Measurements from ENCODE around the gene COL28A1.

Gene COL28A1

DNA sequence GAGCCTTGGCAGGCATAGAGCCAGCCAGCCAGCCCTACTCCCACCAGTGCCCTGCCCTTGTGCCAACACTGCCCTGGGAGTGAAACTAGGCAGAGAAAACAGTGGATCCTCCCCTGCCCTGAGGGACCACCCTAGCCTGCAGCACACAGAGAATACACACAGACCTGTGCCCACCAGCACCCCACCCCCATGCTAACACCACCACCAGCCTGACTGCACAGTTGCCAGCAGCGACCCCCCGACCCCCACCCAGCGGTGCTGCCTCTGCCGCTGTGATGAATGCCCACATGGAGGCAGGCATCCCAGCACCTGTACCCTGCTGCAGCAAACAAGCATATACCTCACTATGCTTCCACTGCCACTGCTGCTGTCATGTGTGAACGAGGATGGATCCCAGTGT, 21.6 kb upstream of the COL28A1 start:
- no peak for DNase-seq

DNA sequence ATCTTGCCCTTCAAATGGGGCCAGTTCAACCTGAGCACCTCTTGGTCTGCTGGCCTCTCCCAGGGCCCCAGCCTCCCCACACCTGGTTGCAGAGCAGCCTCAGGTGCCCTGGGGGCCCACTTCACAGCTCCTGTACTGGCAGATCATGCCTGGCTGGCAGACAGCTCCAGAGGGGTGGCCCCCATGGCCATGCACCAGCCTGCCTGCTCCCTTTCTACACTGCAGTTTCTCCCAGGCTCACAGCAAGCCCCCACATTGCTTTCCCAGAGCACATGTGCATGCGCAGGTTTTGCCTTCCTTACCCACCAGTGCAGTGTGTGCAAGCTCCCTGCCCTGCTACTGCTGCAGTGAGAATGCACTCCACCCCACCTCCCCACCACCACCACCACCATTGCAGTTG, 21.2 kb upstream of the COL28A1 start:
- no peak for DNase-seq

DNA sequence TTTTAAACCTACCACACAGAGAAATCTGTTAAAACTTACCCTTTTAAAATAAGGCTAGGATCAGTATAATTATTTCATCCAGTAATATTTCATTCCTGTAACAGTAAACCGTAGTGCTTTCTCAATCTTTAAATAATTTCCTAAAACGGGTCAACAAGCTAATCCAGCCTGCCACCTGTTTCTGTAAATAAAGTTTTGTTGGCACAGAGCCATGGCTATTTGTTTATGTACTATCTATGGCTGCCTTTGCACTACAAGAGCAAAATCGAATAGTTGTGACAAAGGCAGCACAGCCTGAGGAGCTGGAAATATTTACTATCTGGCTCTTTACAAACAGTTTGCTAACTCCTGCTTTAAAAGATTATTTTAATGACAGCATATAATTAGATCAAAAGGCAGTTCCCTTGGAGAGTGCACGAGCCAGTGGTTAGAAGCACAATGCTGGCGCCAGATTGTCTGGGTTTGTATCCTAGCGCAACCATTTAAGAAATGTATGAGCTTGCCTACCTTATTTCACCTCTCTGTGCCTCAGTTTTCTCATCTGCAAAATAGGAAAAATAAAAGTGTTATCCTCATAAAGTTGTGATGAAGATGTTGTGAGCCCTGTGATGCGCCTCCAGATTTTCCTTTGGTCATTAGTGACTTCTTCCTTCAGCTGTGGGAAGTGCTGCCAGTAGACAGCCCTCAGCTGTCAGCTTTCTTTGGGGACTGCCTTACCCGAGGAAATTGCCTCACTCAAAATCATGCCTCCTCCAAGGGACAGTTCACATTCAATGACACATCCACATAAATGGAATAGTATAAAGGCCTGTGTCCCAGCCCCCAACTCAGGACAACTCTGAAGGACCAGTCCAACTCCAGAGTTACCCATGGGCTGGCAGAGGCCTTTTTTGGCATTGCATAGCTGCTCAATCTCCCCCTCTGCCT, 19.2 kb upstream of the COL28A1 start:
- no peak for DNase-seq

DNA sequence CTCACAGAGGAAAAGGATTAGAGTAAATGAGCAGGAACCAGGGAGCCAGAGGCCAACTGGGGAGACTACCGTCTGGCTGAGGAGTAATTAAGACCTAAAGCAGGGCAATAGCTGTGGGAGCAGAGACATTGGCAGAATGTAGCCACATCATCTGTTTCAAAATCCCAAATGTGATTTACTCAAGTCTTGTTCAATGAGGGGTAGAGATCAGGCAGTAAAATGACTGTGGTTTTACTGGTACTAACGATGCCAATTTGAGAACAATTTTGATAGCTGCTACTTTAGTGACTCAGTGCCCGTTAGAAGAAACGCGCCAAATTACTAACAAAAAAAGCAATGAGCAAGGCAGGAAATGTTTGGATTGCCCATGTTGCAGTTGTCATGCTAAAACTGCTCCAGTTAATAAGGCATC, 18.4 kb upstream of the COL28A1 start:
- no peak for DNase-seq

DNA sequence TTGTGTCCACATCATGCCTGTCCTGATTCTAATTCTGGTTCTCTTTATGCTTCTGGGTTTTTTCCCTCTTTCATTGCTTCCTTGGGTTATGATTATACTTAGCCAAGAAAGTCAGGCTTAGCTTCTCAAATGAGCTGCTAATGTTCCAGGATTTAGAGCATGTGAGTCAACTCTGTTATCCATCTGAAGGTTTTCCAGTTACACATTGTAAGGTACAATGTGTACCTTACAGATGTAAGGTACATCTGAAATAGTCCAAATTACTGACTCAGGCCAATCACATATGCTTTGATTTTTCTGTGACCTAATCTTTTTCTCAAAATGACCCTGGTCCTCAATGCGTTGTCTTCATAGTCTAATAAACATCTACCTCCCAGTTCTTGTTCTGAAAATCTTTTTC, 17.7 kb upstream of the COL28A1 start:
- no peak for DNase-seq

DNA sequence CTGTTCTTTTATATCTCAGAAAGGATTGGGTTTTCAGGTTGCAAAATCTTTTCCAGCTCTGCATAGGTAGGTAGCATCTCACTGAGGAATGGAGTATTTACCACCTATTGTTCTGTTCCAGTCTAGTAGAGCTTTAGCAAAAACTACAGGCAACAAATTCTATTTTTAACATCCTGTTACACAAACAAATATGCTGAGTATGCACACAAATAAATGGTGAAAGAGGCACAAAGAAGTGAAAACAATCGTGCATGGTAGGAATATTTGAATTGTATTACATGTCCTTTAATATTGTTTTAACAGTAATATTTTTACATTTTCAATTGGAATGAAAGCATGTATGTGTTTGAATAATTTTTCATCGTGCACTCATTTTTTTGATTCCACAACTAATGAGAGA, 16.5 kb upstream of the COL28A1 start:
- no peak for DNase-seq

DNA sequence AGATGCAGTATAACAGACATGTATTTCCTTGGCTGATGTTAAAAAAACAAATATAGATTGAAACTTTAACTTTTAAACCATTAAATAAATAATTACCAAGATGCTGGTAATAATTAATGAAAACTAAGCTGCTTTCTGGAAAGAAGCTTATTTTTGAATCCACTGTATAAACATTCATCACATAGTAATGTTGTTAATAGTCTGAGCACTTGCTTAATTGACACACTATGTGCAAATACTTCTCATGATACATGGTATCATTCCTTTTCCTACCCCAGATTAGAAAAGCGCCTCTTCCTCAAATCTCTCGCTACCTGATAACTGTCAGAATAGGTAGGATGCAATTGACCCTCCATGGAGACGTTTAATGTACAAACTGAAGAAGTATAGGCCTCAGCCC, 15.0 kb upstream of the COL28A1 start:
- no peak for DNase-seq

DNA sequence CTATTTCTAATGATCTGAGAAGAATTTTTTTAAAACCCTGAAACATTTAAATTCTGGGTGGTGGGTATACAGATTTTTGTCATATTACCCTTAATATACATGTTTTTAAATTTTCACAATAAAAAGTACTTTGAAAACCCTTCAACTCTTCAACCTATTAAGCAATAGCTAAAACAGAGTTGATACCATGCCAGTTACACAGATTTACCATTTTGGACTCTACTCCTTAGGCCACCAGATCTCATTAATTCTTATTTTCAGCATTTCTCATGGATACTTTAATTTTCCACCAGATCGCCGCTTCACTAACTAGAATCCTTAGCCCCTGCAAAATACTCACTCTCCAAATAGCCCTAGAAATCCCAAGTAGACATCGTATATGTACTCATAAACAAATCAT, 12.7 kb upstream of the COL28A1 start:
- no peak for DNase-seq

DNA sequence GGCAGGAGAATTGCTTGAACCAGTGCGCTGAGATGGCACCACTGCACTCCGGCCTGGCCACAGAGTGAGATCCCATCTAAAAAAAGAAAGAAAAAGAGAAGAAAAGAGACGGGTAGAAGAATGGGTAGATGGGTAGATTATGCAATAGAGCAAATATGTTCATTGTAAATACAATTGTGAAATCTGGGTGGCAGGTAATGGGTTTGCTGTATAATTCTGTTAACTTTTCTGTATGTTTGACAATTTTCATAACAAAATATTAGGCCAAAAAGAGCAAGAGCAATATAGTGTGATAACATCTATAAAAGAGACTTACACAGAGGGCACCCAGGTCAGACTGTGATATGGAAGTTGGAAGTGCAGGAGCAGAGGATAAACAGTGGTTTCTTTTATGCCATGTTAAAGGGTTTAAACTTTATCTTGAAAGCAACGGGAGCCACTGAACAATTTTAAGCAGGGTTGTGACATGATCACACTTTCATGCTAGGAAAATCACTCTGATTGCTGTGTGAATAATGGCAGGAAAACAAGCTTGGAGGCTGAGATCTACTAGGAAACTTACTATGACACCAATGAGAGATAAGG, 6.7 kb upstream of the COL28A1 start:
- no peak for DNase-seq

DNA sequence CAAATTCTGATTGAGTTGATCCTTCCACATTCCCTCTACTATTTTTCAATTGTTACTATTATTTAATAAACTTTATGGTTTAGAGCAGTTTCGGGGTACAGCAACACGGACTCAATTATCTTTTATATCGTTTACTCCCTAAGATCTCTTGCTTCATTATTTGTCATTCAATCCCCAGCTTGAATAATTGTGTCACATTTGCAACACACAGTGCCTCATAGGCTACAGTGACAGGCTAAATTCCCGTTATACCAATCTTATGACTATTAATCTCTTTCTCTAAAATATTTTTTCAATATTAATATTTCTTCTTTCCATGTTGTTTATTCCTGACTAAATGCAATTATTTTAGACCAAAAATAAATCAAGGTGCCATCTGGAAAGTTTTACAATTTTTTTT, 4.0 kb upstream of the COL28A1 start:
- DNase-seq: no peak

DNA sequence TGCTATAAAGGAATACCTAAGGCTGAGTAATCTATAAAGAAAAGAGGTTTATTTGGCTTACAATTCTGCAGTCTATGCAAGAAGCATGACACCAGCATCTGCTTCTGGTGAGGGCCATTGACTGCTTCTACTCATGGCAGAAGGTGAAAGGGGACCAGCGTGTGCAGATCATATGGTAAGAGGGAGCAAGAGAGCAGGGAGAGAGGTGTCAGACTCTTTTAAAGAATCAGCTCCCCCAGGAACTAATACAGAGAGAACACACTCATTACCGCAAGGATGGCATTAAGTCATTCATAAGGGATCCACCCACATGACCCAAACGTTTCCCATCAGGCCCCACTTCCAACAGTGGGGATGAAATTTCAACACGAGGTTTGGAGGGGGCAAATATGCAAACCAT, 3.5 kb upstream of the COL28A1 start:
- no peak for DNase-seq

DNA sequence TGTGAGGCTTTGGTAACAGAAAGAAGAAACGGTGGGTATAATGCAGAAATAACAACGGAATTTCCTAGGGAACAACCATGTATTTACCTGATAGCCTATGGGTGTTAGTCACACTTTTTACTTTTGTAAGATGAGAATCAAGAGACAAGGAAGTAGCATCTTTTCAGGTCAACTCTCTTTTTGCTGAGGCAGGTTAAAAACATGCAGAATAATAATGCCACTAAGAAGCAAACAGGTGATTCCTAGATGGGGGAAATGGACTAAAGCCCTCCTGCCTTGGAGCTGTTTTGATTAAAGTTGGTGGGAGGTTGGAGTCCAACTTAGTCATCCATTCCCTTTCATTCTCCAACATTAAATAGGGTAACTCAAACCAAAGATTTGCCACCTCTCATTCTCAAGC, 2.0 kb upstream of the COL28A1 start:
- DNase-seq: no peak

DNA sequence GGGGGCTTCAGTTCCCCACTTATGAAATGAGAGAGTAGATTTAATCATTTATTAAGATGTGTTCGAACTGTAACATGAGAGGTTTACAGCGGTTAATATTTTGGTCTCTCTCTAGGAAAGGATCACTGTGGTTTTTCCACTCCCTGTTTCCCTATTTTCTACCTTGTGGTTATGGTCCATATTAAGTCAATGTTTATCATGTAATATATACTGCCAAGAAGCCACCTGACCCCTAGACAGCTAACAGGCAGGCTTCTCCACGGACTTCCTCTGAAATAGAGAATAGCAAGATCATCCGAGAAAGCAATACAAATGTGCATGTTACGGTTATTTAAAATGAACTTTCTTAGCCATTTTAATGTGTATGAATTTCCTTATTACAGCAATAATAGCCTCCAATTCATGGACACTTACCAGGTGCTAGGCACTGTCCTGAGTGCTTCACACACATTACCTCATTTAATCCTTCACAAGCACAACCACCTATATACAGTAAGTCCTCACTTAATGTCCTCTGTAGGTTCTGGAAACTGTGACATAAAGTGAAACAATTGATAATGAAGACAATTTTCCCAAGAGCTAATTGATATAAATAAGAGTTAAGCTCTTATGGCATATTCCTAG, 835 bp upstream of the COL28A1 start:
- DNase-seq: no peak

DNA sequence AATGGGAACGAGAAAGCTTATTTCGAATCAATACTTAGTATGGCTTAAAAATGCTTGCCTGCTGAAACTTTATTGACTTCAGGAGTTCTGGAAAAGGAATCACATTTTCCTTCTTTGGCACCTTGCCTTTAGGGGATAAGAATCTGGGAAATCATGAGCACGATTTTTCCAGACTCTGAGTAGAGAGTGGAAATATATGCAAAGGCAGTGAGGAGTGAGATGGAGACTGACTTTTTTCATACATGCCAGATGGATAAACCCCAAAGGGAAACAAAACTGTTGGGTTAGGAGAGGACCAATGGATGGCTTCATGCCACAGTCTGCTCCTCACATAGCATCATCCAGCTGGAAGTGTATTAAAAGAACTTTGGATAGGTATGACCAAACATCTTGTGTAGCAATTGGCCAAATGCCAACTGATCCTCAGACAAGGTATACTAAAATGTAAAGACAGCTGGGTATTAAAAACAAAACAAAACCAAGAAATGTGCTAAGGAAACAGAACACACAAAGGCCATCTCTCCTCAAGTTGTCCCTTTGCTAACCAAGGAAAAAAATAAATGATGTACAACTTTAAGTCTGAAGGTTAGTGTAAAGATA, 1.7 kb downstream of the COL28A1 start:
- no peak for DNase-seq

DNA sequence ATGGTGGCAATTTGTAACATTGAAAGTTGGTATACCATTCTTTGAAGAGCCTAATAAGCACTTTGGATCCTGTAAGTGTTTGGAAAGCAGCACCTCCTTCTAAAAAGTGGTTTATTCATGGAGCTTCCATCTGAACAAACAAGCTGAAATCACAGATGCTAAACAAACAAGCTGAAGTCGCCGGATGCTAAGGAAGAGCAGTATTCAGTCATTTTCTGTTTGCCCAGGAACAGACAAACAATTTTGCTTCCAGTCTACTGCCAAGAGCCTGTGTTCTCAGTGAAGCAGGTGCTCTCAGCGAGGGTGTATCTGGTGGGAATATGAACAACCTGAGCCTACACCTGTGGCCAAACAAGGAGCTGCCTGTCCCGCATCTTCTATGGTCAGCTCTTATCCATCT, 6.3 kb downstream of the COL28A1 start:
- no peak for DNase-seq

DNA sequence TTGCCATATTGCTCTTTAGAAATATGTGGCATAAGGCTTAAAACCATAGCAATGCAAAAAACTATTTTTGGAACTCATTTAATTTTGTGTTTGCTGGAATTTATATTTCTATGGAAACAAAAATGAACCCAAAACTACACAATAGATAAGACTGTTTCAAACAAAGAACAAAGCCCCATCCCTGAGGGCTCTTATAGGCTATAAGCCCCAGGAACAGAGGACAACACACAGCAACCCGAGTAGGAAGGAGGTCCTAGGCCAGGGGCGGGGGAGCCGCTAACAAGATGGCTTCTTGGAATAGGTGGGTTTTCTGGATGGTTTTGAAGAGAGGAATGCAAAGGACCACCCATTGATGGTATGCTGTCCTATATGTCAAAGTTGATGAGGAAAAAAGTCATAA, 8.6 kb downstream of the COL28A1 start:
- DNase-seq: no peak

DNA sequence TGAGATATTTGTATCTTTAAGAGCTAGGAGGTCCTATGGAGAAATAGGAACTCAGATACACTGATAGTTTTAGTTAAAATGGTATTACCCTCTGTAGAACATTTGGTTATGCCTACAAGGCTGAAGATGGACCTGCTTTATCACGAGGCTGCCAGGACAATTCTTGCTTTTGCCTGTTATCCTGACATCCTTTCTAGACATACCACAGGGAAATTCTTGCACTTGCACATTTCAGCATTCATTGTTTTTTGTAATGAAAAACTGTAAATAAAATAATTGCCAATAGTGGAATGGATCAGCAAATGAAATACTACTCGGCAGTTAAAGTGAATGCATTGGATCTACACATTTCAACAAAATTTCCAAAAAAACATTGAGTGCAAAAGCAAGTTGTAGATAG, 9.7 kb downstream of the COL28A1 start:
- no peak for DNase-seq

DNA sequence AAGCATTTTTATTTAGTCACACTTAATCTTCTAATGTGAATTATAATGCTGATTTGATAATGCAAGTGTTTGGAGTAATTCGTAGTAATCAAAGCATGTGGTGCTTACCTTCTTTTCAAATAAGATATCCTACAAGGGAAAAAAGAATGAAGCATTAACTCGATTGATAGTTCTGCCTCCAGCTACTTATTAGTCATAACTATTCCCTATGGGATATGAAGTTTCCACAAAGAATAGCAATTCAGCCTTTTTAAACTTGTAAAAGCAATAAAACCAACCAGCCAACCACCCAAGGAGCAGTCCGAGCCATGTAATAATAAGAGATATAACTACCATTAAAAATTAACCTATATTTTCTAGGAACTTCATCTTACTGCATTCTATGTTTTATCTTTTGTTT, 11.6 kb downstream of the COL28A1 start:
- no peak for DNase-seq

DNA sequence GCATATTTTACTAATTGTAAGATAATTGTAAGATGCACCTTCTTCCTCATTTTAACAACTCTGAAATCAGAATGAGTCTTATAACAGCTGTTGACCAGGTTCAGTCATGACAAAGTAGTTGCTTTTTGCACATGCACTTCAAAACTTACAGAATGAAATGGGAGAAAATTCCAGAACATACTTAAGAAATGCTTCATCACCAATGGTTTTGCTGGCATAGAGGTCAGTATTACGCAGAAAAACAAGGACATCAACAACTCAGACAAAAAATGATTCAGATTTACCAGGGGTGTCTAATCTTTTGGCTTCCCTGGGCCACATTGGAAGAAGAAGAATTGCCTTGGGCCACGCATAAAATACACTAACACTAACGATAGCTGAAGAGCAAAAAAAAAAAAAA, 13.3 kb downstream of the COL28A1 start:
- DNase-seq: no peak

DNA sequence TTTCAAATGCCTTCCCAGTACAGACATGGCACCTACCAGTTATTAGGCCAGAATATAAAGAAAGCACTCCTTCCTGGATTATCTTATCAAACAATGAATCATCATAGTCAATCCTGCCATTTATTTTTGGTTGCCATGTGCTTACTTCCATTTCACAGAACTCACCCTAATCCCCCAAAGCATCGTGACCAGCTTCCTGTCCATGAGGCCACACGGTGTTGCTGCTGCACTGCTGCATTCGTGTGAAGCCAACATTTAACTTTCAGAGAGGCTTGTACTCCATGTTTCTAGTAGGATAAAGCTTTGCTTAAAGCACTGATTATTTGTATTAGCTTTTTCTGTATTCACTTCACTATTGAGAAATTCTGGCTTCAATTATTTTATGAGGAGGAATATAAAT, 14.4 kb downstream of the COL28A1 start:
- no peak for DNase-seq

DNA sequence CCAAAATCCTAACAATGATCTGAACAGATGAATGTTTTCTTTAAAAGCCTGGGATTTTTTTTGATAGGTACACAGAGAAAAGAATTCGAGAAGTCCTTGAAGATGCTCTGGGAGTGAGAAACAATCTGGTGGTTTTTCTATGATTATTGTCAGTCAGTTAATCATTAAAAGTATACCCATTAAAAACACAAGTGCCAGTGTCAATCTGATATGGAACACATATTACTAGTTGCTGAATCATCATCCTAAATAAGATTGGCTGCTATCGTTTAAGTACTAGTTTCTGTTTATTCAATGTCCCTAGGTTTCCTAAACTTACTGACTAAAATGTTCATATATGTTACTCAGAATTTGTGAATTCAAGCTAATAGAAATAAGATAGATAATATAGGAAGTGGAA, 16.1 kb downstream of the COL28A1 start:
- no peak for DNase-seq

DNA sequence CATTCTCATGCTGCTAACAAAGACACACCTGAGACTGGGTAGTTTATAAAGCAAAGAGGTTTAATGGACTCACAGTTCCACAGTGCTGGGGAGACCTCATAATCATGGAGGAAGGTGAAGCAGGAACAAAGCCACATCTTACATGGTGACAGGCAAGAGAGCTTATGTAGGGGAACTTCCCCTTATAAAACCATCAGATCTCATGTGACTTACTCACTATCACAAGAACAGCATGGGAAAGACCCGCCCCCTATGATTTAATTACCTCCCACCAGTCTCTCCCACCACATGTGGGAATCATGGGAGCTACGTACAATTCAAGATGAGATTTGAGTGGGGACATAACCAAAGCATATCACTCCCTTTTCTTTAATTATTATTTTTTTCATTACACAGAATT, 16.6 kb downstream of the COL28A1 start:
- no peak for DNase-seq

DNA sequence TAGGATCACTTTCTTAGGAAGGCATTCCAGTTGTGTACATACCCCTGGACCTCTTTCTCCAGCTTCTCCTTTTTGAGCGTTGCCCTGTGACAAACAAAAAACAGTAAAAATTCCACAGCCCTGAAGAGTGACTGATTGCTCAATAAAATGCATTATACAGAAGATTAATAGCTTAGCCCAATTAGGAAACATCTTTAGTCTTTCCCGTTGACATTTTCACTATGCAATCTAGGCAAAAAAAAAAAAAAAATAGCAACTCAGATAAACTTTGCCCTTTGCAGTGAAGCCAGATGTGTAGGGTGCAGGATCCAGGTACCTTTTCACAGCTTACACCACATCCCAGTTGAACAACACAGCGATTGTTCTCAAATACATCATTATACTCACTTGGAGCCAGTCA, 17.9 kb downstream of the COL28A1 start:
- DNase-seq: no peak

DNA sequence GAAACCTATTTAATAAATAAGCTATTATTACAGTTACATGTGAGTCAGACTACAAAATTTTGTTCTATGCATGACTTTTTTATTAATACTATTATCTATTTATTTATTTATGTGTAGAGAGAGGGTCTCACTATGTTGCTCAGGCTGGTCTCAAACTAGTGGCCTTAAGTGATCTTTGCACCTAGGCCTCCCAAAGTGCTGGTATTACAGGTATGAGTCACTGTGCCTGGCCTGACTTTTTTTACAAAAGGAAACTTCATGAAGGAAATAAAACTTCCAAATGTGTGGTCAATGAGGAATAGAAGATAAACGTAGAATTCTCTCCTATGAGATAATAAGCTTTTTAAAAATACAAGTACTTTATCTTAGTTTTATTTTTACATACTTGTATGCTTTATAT, 19.0 kb downstream of the COL28A1 start:
- DNase-seq: no peak
